WERI-Rb-1 (cell line): ENCODE results near the gene PANK4.

ENCODE experiments used
- DNase-seq: peaks from one replicate; pipeline ENCODE4 v3.0.0-alpha.2; 2020
- H3K27ac ChIP-seq: fragments of 250-450 bp; sonication (Bioruptor Pico); 2 replicates; pipeline ENCODE4 v1.5.1; 2020; ENCODE audit warnings: mild to moderate bottlenecking, moderate library complexity
- H3K27me3 ChIP-seq: fragments of 250-450 bp; sonication (Bioruptor Pico); 2 replicates; pipeline ENCODE4 v1.5.1; 2021; ENCODE audit warnings: mild to moderate bottlenecking, low read depth, moderate library complexity; ENCODE audit not compliant: insufficient read depth, severe bottlenecking
- H3K36me3 ChIP-seq: fragments of 250-450 bp; sonication (Bioruptor Pico); 2 replicates; pipeline ENCODE4 v1.5.1; 2020; ENCODE audit warnings: mild to moderate bottlenecking, moderate library complexity
- H3K4me3 ChIP-seq: 2 replicates; pipeline ENCODE4 v1.5.1; 2011; ENCODE audit warnings: low read depth, mild to moderate bottlenecking, control low read depth, low read length
- H3K9me3 ChIP-seq: fragments of 250-450 bp; sonication (Bioruptor Pico); 2 replicates; pipeline ENCODE4 v1.5.1; 2021; ENCODE audit warnings: mild to moderate bottlenecking, moderate library complexity; ENCODE audit not compliant: severe bottlenecking
- TF ChIP-seq, protein P1 (sequence below): IDR thresholded peaks from 2 replicates; pipeline ENCODE4 v1.5.1; 2011; ENCODE audit warnings: low read depth, mild to moderate bottlenecking, control low read depth, inconsistent platforms, low read length

Gene PANK4

DNA sequence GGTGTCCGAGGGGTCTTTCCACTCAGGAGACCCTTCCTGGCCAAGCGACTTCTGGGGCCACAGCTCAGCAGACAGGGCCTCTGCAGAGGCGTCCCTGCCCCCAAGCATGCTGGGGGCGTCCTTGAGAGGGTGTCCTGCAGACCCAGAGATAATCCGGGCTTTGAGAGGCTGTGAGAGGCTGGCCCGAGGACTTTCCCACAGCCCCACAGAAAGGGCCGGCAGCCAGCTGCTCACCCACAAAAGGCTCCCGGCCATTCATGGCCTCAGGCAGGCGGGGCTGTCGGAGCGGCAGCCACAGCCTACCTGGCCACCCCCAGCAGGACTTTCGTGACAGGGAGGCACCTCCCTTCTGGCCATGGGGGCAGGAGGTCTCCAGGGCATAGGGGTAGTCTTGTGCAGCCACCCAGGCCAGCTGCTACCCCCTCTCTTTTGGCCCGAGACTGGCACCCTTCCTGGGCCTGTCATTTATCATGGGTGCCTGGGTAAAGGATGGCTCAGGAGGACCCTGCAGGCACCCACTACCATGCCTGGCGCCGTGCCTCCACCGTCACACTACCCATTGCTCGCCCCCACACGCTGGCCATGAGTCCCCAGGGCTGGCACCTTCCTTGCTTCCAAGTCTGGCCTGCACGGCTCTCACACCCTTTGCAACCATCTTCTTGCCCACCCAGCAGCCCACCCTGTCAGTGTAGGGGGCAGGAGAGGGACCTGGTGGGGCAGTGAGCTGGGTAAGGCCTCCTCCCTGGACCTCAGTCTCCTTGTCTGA is 18.7 kb upstream of the PANK4 start:
- TF ChIP-seq, protein P1, sequence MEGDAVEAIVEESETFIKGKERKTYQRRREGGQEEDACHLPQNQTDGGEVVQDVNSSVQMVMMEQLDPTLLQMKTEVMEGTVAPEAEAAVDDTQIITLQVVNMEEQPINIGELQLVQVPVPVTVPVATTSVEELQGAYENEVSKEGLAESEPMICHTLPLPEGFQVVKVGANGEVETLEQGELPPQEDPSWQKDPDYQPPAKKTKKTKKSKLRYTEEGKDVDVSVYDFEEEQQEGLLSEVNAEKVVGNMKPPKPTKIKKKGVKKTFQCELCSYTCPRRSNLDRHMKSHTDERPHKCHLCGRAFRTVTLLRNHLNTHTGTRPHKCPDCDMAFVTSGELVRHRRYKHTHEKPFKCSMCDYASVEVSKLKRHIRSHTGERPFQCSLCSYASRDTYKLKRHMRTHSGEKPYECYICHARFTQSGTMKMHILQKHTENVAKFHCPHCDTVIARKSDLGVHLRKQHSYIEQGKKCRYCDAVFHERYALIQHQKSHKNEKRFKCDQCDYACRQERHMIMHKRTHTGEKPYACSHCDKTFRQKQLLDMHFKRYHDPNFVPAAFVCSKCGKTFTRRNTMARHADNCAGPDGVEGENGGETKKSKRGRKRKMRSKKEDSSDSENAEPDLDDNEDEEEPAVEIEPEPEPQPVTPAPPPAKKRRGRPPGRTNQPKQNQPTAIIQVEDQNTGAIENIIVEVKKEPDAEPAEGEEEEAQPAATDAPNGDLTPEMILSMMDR = no peak
- Histone ChIP-seq H3K36me3 (no peaks in the 10 kb centered on the region), H3K9me3 (no peaks in the 10 kb centered on the region), H3K27ac (peak overlapping the region; percentile 97), H3K27me3 (no peaks in the 10 kb centered on the region), H3K4me3 (peak overlapping the region; percentile 28)
- peak; percentile 92 for DNase-seq

DNA sequence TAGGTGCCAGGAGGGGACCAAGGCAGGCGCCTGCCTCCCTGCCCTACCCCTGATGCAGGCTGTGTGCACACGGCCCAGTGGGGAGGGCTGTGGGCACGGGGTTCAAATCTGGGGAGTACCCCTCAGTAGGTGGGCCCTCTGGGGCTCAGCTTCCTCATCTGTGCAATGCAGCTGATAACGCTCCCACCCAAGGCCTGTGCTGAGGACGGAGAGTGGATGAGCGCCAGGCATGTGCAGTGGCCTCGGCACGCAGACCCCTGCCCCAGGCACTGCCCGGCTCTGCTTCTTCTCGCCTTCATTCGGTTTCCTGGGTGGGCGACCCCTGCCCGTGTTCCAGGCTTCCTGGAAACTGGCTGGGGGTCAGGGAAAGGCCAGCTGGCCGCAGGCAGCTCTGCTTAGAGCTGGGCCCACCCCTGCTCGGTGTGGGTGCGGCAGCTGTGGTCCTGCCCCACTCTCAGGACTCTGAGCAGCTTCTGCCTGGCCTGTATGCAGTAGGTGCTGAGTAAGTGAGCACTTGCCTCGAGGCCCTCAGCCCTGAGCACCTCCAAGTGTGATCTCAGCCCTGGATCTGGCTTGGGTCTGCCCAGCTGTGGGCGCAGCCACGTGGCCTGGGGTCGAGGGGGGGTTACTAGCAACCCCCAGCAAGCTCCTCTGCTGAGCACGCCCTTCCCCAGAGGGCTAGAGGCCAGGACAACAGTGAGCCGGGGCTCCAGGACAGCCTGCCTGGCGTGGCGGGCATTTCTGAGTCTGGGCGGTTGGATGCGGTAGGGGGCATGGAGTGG is 17.9 kb upstream of the PANK4 start:
- H3K27ac ChIP-seq = peak overlapping the region; percentile 97
- TF ChIP-seq, protein P1 = no peak
- peak; percentile 77 for DNase-seq

DNA sequence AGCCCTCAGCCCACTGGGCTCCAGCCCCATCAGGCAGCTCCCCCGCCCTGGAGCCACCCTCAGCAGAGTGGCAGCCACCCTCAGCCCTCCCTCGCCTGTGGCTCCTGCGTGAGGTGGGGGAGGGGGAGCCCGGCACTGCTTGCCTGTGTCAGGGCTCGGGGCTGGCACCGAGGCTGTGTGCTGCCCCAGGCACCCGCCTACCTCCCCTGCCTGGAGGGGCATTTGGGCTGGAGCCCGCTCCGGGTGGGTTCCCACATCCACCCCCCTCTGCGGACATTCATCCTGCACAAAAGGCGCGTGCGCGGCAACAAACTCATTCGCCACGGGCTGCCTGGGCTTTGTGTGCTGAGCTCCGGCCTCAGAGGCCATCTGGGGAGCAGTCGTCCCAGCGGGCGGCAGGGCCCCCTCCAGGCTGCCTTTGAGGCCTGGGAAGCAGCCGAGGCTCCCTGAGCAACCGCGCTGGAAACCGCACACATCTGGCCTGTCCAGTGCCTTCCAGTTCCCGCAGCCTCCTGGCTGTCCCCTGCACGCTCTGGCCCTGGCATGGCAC is 17.2 kb upstream of the PANK4 start:
- DNase-seq = peak; percentile 84
- Histone ChIP-seq H3K36me3 (no peaks in the 10 kb centered on the region), H3K27ac (peak overlapping the region; percentile 97), H3K27me3 (no peaks in the 10 kb centered on the region), H3K4me3 (peak overlapping the region; percentile 29), H3K9me3 (no peaks in the 10 kb centered on the region)
- TF ChIP-seq, protein P1 = no peak

More for the DNA sequence above, 17.9 kb upstream of the PANK4 start:
- H3K27me3 ChIP-seq = no peaks in the 10 kb centered on the region
- no peaks in the 10 kb centered on the region for H3K9me3 ChIP-seq
- no peaks in the 10 kb centered on the region for H3K36me3 ChIP-seq
- no peak overlapping the region for H3K4me3 ChIP-seq

DNA sequence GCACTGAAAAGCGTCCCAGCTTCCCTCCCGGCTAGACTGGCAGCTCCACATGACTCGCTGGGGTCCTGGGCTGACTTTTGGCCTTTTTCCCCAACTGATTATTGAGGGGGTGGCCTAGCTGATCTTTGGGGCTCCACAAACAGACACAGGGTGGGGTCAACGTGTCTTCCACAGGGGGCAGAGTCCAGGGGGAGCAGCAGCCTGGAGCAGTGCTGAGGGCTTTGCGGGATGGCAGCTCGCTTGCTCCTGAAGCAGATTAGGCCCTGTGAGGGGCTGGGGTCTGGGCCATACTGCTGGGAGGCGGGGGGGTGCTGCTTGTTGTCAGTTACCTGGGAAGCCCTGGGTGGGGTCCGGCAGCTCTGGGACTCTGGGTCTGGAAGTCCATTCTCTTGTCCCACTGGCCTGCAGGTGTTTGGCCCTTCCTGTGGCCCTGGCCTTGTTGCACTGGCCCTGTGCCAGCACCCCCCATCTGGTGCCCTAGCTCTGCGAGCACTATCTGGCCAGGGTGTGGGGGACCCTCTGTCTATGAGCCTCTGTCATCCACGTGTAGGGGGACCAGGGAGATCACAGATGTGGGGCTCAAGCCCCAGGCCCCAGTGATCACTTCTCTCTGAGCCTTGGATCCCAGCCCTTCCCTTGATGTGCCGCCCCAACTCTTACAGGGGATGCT is 16.0 kb upstream of the PANK4 start:
- Histone ChIP-seq H3K27me3 (no peaks in the 10 kb centered on the region), H3K36me3 (no peaks in the 10 kb centered on the region), H3K4me3 (no peak overlapping the region), H3K9me3 (no peaks in the 10 kb centered on the region), H3K27ac (peak overlapping the region; percentile 97)
- no peak for DNase-seq
- TF ChIP-seq, protein P1 = no peak

DNA sequence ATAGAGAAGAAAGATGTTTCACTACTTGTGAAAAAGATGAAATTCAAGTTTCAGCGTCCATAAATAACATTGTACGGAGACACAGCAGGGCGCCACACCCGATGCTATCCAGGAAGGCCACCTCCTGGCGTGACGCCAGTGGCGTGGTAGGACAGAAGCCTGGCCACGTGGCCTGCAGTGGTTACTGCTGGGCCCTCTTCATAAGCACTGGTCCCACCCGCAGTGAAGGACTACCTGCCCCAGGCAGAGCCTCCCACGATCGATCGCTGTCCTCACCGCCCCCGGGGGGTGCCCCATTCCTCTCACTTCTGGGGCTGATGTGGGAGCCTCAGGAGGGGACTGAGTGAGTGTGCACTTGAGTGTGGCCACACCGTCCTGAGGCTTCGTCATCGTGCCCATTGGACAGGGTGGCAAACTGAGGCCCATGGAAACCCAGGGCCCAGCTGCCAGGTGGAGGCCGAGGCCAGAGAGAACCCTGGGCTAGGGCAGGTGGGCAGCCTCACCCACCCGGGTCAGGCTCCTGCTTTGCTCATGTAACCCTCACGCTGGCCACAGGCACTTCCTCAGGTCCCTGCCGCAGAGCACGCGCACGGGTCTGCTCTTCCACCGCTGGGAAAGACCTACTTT is 15.3 kb upstream of the PANK4 start:
- no peak for DNase-seq

More for the DNA sequence above, 15.3 kb upstream of the PANK4 start:
- Histone ChIP-seq H3K9me3 (no peaks in the 10 kb centered on the region), H3K27ac (peak overlapping the region; percentile 97), H3K27me3 (no peaks in the 10 kb centered on the region), H3K36me3 (no peaks in the 10 kb centered on the region), H3K4me3 (no peak overlapping the region)
- TF ChIP-seq, protein P1 = no peak
